ENCODE results near the gene SRD5A1.

Gene SRD5A1

DNA sequence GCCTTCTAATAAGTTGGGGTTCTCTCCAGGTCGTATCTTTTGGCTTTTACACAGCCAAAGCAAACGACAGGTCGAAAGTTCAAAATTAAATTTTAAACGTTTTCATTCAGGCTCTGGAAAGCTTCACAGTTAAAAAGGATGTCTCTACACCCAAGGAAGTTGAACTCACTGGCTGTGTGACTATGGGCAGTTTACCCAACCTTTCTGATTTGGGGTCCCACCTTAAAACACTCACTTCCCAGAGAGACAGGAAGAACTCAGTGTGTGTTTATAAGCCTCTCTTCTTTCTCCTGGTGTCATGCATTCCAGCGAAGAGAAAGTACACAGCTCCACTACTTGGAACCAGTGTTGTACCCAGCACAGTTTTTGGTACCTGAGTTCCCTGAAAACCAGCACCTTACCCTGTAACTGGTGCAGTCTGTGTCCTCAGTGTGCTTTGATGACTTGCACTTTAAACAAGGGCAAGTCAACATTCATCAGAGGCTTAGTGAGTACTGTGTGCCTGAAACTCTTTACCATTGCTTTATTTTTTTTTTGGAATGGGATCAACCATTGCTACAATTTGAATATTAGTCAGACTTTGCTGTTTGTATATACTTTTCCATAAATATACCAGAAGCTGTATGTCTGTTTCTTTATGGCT is 1.7 kb downstream of the SRD5A1 start:
- no CpG with 5 or more reads among the region's 5 CpGs for WGBS, 2 donors (ENCODE audit: extremely low coverage in 2 of 2, insufficient read length in 2 of 2, insufficient replicate concordance in 1 of 2)
- Histone ChIP-seq H4K8ac (ENCODE audit: low read depth, low read length) (no peak overlapping the region), H3K27me3 (ENCODE audit: control insufficient read depth in 3 of 3, insufficient read depth in 3 of 3, low read depth in 1 of 3, low read length in 3 of 3) (no peaks in the 10 kb centered on the region), H2AFZ (ENCODE audit: low read length) (no peak overlapping the region), H2BK120ac (ENCODE audit: low read depth, low read length) (no peak overlapping the region), H4K91ac (ENCODE audit: low read depth, low read length, poor library complexity) (no peak overlapping the region), H2AK5ac (ENCODE audit: low read depth, low read length) (no peak overlapping the region), H3K4me1 (ENCODE audit: control insufficient read depth in 2 of 2, insufficient read depth in 1 of 2, low read depth in 1 of 2, low read length in 2 of 2) (peaks cover 4 to 15% of the 10 kb centered on the region in 2 donors), H3K36me3 (replicated peaks in 1 of 2; ENCODE audit: control insufficient read depth in 2 of 2, insufficient read depth in 2 of 2, low read length in 2 of 2) (peaks cover 3 to 19% of the 10 kb centered on the region in 2 donors), H3K18ac (ENCODE audit: low read length) (no peak overlapping the region), H3K9ac (ENCODE audit: low read depth, low read length, poor library complexity) (peak overlapping the region; percentile 7), H3K14ac (ENCODE audit: low read length) (no peak overlapping the region), H3K4me2 (ENCODE audit: insufficient read depth, low read length, poor library complexity, severe bottlenecking) (no peak overlapping the region), H3K4ac (ENCODE audit: low read length) (no peak overlapping the region), H3K9me3 (replicated peaks in 1 of 2; ENCODE audit: control insufficient read depth in 2 of 2, insufficient read depth in 1 of 2, low read depth in 1 of 2, low read length in 2 of 2) (no peaks in the 10 kb centered on the region), H2BK5ac (ENCODE audit: low read length) (no peak overlapping the region), H2BK12ac (ENCODE audit: low read length) (no peak overlapping the region), H3K23ac (ENCODE audit: low read depth, low read length, poor library complexity) (no peak overlapping the region), H3K27ac (replicated peaks; ENCODE audit: low read length) (no peak overlapping the region), H3K79me1 (ENCODE audit: low read depth, low read length) (peaks cover 13% of the 10 kb centered on the region), H2BK15ac (ENCODE audit: low read length) (no peak overlapping the region), H3K4me3 (ENCODE audit: low read length in 2 of 2) (peak overlapping the region in 1 of 2 donors; percentile 28)
- DNase-seq (ENCODE audit: low spot score) = no peak

DNA sequence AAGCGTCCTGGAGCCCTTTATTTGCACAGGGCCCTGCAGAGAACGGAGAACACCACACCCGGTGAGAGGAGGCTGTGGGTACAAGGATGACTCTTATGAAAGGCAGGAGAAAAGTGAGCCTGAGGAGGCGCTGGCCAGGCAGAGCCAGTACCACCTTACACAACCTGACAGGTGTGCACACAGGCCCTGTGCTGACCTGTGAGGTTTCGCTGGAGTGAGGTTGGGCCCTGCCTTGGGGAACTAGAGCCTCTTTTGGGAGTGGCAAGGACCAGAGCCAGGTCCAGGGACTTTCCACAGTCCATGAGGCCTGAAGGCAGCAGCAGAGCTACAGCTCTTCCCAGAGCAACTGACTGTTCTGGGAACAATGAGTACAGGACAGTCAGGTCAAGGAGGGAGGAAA is 3.1 kb downstream of the SRD5A1 start:
- no peaks in the 10 kb centered on the region for H3K9me3 ChIP-seq (replicated peaks in 1 of 2; ENCODE audit: control insufficient read depth in 2 of 2, insufficient read depth in 1 of 2, low read depth in 1 of 2, low read length in 2 of 2)
- H3K4ac ChIP-seq (ENCODE audit: low read length) = no peak overlapping the region
- H2AFZ ChIP-seq (ENCODE audit: low read length) = no peak overlapping the region
- no peak overlapping the region for H4K91ac ChIP-seq (ENCODE audit: low read depth, low read length, poor library complexity)
- no peak overlapping the region for H3K9ac ChIP-seq (ENCODE audit: low read depth, low read length, poor library complexity)
- H3K79me1 ChIP-seq (ENCODE audit: low read depth, low read length) = peaks cover 11% of the 10 kb centered on the region
- DNase-seq (ENCODE audit: low spot score) = no peak
- no peaks in the 10 kb centered on the region for H3K27me3 ChIP-seq (ENCODE audit: control insufficient read depth in 3 of 3, insufficient read depth in 3 of 3, low read depth in 1 of 3, low read length in 3 of 3)
- no peak overlapping the region for H3K14ac ChIP-seq (ENCODE audit: low read length)
- no peak overlapping the region for H2BK12ac ChIP-seq (ENCODE audit: low read length)
- H3K36me3 ChIP-seq (replicated peaks in 1 of 2; ENCODE audit: control insufficient read depth in 2 of 2, insufficient read depth in 2 of 2, low read length in 2 of 2) = peaks cover 0 to 5% of the 10 kb centered on the region in 2 donors
- H2BK5ac ChIP-seq (ENCODE audit: low read length) = no peak overlapping the region
- H2BK120ac ChIP-seq (ENCODE audit: low read depth, low read length) = no peak overlapping the region
- no peak overlapping the region for H2AK5ac ChIP-seq (ENCODE audit: low read depth, low read length)
- no CpG with 5 or more reads among the region's 5 CpGs for WGBS, 2 donors (ENCODE audit: extremely low coverage in 2 of 2, insufficient read length in 2 of 2, insufficient replicate concordance in 1 of 2)
- no peak overlapping the region for H3K23ac ChIP-seq (ENCODE audit: low read depth, low read length, poor library complexity)
- no peak overlapping the region for H2BK15ac ChIP-seq (ENCODE audit: low read length)
- no peak overlapping the region for H3K4me2 ChIP-seq (ENCODE audit: insufficient read depth, low read length, poor library complexity, severe bottlenecking)
- H3K27ac ChIP-seq (replicated peaks; ENCODE audit: low read length) = no peak overlapping the region
- no peak overlapping the region for H4K8ac ChIP-seq (ENCODE audit: low read depth, low read length)
- H3K18ac ChIP-seq (ENCODE audit: low read length) = no peak overlapping the region
- H3K4me1 ChIP-seq (ENCODE audit: control insufficient read depth in 2 of 2, insufficient read depth in 1 of 2, low read depth in 1 of 2, low read length in 2 of 2) = peaks cover 4 to 15% of the 10 kb centered on the region in 2 donors
- H3K4me3 ChIP-seq (ENCODE audit: low read length in 2 of 2) = no peak overlapping the region

DNA sequence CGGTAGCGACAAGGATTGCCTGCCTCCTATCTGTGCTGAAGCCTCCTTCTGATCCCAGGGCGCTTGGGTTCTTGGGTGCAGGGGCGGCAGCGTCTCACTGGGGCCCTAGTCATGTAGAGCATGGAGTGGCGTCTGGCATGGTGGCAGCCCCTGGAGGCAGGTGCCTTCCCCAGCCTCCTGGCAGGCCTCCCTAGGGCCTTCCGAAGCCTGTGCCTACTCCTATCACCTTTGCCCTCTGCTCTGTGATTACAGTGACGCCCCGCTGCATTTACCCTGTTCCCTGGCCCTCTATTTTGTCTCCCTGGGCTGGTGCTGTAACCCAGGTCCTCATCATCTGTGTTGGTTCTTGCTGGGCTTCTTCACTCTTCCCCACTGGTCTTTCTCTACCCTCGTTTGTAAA is 3.8 kb downstream of the SRD5A1 start:
- Histone ChIP-seq H3K27me3 (ENCODE audit: control insufficient read depth in 3 of 3, insufficient read depth in 3 of 3, low read depth in 1 of 3, low read length in 3 of 3) (no peaks in the 10 kb centered on the region), H3K9me3 (replicated peaks in 1 of 2; ENCODE audit: control insufficient read depth in 2 of 2, insufficient read depth in 1 of 2, low read depth in 1 of 2, low read length in 2 of 2) (no peaks in the 10 kb centered on the region), H2AFZ (ENCODE audit: low read length) (no peak overlapping the region), H3K23ac (ENCODE audit: low read depth, low read length, poor library complexity) (no peak overlapping the region), H2BK120ac (ENCODE audit: low read depth, low read length) (no peak overlapping the region), H4K91ac (ENCODE audit: low read depth, low read length, poor library complexity) (no peak overlapping the region), H3K4me1 (ENCODE audit: control insufficient read depth in 2 of 2, insufficient read depth in 1 of 2, low read depth in 1 of 2, low read length in 2 of 2) (peaks cover 4 to 11% of the 10 kb centered on the region in 2 donors), H3K9ac (ENCODE audit: low read depth, low read length, poor library complexity) (no peak overlapping the region), H3K79me1 (ENCODE audit: low read depth, low read length) (peaks cover 10% of the 10 kb centered on the region), H4K8ac (ENCODE audit: low read depth, low read length) (no peak overlapping the region), H3K4me2 (ENCODE audit: insufficient read depth, low read length, poor library complexity, severe bottlenecking) (no peak overlapping the region), H2BK5ac (ENCODE audit: low read length) (no peak overlapping the region), H3K36me3 (replicated peaks in 1 of 2; ENCODE audit: control insufficient read depth in 2 of 2, insufficient read depth in 2 of 2, low read length in 2 of 2) (no peaks in the 10 kb centered on the region), H2BK15ac (ENCODE audit: low read length) (no peak overlapping the region), H3K18ac (ENCODE audit: low read length) (no peak overlapping the region), H3K27ac (replicated peaks; ENCODE audit: low read length) (no peak overlapping the region), H3K4ac (ENCODE audit: low read length) (no peak overlapping the region), H3K4me3 (ENCODE audit: low read length in 2 of 2) (no peak overlapping the region), H2BK12ac (ENCODE audit: low read length) (no peak overlapping the region), H2AK5ac (ENCODE audit: low read depth, low read length) (no peak overlapping the region), H3K14ac (ENCODE audit: low read length) (no peak overlapping the region)
- WGBS, 2 donors (ENCODE audit: extremely low coverage in 2 of 2, insufficient read length in 2 of 2, insufficient replicate concordance in 1 of 2) = no CpG with 5 or more reads among the region's 10 CpGs
- DNase-seq (ENCODE audit: low spot score) = no peak

DNA sequence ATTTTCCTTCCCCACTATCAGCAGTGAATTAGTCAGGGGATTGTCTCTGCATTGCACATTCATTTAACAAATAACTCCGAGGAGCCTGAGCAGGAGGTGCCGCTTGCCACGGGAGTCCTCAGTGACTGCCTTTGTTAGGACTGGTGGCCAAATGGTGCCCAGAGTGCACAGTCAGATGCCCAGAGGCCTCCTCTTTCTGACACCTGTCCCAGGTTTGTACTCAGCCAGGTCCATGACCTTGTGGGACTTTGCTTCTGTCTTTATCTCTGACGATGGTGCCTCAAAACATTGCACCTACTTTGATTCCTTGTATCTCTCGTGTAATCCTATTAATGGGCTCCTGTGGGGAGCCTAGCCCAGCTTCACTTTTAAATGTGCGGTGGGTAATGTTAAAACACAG is 4.3 kb downstream of the SRD5A1 start:
- no CpG with 5 or more reads among the region's 6 CpGs for WGBS, 2 donors (ENCODE audit: extremely low coverage in 2 of 2, insufficient read length in 2 of 2, insufficient replicate concordance in 1 of 2)
- Histone ChIP-seq H3K14ac (ENCODE audit: low read length) (no peak overlapping the region), H3K9me3 (replicated peaks in 1 of 2; ENCODE audit: control insufficient read depth in 2 of 2, insufficient read depth in 1 of 2, low read depth in 1 of 2, low read length in 2 of 2) (no peaks in the 10 kb centered on the region), H3K79me1 (ENCODE audit: low read depth, low read length) (peaks cover 5% of the 10 kb centered on the region), H3K36me3 (replicated peaks in 1 of 2; ENCODE audit: control insufficient read depth in 2 of 2, insufficient read depth in 2 of 2, low read length in 2 of 2) (peaks cover 0 to under 1% of the 10 kb centered on the region in 2 donors), H3K4me2 (ENCODE audit: insufficient read depth, low read length, poor library complexity, severe bottlenecking) (no peak overlapping the region), H3K4me3 (ENCODE audit: low read length in 2 of 2) (no peak overlapping the region), H3K27ac (replicated peaks; ENCODE audit: low read length) (no peak overlapping the region), H3K4ac (ENCODE audit: low read length) (no peak overlapping the region), H2AK5ac (ENCODE audit: low read depth, low read length) (no peak overlapping the region), H3K23ac (ENCODE audit: low read depth, low read length, poor library complexity) (no peak overlapping the region), H3K18ac (ENCODE audit: low read length) (no peak overlapping the region), H2BK5ac (ENCODE audit: low read length) (no peak overlapping the region), H3K9ac (ENCODE audit: low read depth, low read length, poor library complexity) (no peak overlapping the region), H3K27me3 (ENCODE audit: control insufficient read depth in 3 of 3, insufficient read depth in 3 of 3, low read depth in 1 of 3, low read length in 3 of 3) (no peaks in the 10 kb centered on the region), H4K91ac (ENCODE audit: low read depth, low read length, poor library complexity) (no peak overlapping the region), H4K8ac (ENCODE audit: low read depth, low read length) (no peak overlapping the region), H2BK12ac (ENCODE audit: low read length) (no peak overlapping the region), H2BK120ac (ENCODE audit: low read depth, low read length) (no peak overlapping the region), H2AFZ (ENCODE audit: low read length) (no peak overlapping the region), H2BK15ac (ENCODE audit: low read length) (no peak overlapping the region), H3K4me1 (ENCODE audit: control insufficient read depth in 2 of 2, insufficient read depth in 1 of 2, low read depth in 1 of 2, low read length in 2 of 2) (peaks cover 2 to 10% of the 10 kb centered on the region in 2 donors)
- DNase-seq (ENCODE audit: low spot score) = no peak
